T-helper 2 cell (primary cell): ENCODE data around the gene EMSY.
A peak's percentile ranks its signal among the peaks of the same experiment; 100 is the strongest.
"Not testable (repeated sequence)": the region's sequence is repeated elsewhere in the genome, so short reads cannot be mapped to it uniquely, and the experiment has no call there.

Experiments used
- DNase-seq, 5 experiments: peaks; one replicate each; pipeline versions ENCODE4 v3.0.0 to v3.0.0-alpha.2; 2012 to 2022
- total RNA-seq, 2 donors: gene quantifications; one replicate each; lab custom pipeline; 2026; lab: John Stamatoyannopoulos, UW

The EMSY gene
- 15.0 to 35.4 reads per million in 2 donors for total RNA-seq

GRCh38 chr11:76444384-76445120 is at the start of gene EMSY:
TSS of gene EMSY (plus strand) at chr11:76445018. CDS start at chr11:76446939, 1,921 bp downstream.
- DNase-seq = peak; percentile 75 to 100 (median 88)

- DNase-seq = no peak
Measured at GRCh38 chr11:76395296-76395695, 49.5 kb upstream of the EMSY start.

- no peak for DNase-seq
Measured at GRCh38 chr11:76397383-76397782, 47.4 kb upstream of the EMSY start.

DNA sequence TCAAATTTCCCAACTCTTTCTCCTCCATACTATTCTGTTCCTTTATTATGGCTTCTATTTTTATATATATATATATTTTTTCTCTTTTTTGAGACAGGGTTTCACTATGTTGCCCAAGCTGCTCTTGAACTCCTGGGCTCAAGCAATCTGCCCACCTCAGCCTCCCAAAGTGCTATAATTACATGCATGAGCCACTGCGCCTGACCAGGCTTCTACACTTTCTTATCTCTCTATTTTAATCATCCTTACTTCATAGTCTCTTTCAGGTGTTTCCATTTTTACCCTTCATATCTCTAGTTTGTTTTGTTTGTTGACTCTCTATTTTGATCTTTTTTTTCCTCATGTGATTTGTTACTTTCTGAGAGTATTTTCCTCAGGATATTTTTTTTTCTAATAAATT is 43.9 kb upstream of the EMSY start:
- no peak for DNase-seq

DNA sequence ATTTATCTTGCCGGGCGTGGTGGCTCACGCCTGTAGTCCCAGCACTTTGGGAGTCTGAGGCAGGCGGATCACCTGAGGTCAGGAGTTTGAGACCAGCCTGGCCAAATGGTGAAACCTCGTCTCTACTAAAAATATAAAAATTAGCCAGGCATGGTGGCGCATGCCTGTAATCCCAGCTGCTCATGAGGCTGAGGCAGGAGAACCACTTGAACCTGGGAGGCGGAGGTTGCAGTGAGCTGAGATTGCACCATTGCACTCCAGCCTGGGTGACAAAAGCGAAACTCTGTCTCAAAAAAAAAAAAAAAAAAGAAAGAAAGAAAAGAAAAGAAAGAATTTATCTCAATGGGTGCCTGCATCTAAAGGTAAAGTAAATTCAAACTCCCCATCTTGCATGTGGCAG is 43.3 kb upstream of the EMSY start:
- not testable (repeated sequence) for DNase-seq

GRCh38 chr11:76406359-76406758 is 38.5 kb upstream of the EMSY start:
- no peak for DNase-seq

DNA sequence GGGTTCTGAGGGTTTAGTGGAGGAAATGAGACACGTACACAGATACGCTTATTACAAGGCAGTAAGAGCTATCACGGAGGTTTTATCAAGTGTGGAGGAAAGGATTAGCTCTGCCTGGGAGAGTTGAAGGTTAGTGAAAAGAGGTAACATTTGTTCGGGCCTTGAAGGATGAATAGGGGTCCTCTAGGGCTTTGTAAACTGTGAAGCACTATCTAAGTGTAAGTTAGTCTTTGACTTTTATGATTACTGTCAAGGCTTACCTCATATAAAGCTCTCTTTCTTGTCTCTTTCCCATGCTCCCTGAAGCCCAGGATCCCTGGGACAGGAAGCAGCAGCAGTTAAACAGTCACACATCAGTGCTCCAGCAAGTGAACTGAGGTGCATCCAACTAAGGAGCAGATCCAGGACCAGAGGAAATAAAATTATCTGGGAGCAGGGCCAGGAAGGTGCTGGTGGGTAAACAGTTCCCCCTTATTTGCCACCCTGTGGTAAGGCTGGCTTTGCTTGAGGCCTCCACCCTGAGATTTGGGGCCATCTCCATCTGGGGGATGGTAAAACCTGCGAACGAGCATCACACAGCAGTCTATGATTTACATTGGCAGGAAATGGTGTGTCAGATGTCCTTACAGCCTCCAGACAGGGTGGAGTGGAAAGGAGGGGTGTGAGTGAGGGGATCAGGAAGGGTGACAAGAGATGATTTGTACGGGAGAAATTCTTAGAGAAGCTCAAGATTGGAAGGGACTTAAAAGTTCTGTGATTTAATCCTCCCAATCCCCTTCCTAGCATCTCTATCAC is 36.5 kb upstream of the EMSY start:
- no peak for DNase-seq

- no peak for DNase-seq
Measured at GRCh38 chr11:76410851-76411357, 33.9 kb upstream of the EMSY start.

DNA sequence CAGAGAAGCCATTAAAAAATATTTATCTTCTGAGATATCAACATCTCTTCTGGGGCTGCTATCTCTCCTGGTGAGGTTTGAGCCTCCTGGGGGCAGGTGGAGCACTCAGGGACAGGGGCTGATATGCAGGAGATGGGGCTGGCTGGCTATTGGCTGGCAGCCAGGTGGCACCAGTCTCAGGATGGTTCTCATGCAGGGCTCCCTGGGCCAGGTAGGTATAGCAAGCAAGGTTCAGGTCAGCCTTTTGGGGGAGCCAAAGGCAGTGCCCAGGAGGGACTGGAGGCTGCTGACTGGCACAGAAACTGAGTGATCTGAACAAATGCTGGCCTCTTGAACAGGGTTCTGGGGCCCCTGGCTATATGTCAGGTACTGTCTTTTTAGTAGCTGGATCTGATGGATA is 29.7 kb upstream of the EMSY start:
- peak in 1 of 5 experiments; percentile 13 for DNase-seq

DNA sequence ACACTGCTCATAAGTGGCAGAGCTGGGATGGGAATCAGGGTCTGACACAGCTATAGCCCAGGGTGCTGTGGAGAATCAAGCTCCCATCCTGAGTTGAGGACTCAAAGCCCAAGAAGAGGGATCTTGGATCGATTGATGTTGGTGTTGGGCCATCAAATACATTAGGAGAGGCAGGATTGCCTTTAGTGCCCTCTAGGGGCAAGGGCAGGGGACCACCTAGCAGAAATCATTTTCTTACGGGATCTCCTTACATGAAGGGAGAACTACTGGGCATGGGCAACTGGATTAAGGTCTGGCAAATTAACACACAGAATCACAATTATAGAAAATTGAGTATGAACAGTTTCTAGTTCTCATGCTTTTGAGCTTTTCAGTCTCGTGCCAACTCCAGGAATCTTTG is 24.9 kb upstream of the EMSY start:
- no peak for DNase-seq

DNA sequence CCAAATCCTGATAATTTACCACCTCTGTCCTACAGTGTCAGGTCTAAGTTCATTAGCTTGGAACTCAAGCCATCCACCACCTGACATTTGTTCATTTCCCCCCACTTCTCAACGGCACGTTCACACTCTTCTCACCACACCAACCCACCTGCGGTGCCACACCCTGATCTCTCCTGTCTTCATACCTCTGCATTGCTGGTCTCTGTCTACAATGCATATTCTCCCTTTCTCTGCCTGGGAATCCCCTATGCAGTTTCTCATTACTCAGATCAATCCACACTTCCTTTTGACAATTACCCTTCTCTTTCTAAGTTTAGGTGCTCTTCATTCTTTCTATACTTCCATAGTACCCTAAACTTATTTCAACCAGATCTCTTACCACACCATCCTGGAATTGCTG is 20.4 kb upstream of the EMSY start:
- peak in 1 of 5 experiments; percentile 47 for DNase-seq

DNA sequence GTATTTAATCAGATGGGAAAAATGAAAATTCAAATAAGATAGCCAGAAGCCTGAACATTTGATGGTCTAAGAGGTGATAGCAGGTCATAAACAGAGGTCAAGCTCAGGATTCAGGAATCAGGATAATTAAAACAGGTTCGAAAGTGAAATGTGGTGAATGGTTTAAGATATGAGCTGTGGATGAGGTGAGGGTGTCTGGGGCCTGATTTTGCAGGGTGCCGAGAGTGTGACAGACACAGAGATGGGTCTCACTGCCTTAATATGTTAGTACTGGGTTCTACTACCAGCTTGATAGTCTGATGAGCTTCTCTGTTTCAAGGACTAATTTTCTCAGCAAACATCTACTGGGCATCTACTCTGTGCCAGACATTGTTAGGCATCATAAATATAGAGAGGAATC is 19.9 kb upstream of the EMSY start:
- no peak for DNase-seq

GRCh38 chr11:76426660-76427059 is 18.2 kb upstream of the EMSY start:
- DNase-seq = no peak

GRCh38 chr11:76436020-76436419 is 8.8 kb upstream of the EMSY start:
- DNase-seq = peak in 1 of 5 experiments; percentile 33

- DNase-seq = no peak
Measured at GRCh38 chr11:76443268-76443980, 1.4 kb upstream of the EMSY start.

DNA sequence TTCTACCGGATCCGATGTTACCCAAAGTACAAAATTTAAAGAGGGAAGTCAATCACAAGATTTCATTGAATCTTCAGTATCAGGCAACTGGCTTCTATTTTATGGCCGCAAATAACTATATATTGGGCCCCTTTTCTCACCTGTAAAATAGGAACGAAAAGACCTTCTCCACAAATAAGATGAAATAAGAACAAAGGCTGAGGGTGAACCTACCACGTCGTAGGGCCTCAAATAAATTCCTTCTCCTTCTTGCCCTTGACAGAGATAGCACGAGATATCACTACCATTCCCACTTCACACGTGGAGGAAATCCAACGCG is 794 bp upstream of the EMSY start:
- DNase-seq = no peak

DNA sequence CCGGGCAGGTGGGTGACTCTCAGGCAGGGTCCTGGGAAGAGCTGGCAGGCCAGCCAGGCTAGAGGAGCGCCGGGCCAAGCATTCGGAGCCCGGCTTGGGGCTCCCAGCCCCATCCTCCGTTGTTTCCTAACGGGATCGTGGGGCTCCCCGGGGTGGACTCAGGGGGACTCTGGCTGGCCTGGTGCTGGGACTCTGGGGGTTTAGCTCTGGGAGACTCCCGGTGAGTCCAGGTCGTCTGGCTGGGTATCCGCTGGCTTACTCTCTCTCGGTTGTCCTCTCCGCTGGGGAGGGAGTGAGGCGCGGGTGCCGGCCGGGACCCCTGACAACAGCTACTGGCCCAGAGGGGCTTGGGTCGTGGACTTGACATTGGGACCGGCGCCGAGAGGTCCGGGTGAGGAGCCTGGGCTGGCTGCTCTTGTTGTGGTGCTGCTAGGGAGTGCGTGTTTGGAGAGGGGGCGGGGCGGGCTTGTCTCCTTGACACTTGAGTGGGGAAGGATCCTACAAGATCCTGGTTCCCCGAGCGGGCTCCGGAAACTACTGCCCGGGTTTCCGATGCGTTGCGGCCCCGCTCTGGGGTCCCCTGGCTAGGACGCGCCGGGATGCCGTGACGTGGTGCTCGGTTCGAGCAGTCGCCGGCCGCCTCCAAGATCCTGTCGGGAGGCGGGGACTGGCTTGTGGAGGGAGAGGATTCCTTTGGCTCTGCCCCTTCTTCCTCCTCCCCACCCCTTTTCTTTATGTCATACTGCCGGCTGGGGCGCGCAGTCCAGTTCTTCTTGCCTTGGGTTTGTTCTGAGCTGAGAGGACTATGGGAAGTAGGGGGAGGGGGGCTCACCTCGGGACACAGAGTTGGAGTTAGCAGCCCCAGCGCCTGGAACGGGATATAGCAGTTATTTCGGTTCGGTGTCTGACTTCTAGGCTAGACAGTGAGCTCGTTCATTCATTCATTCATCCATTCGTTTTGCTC is 585 bp downstream of the EMSY start:
- DNase-seq = peak; percentile 20 to 50 (median 28)

DNA sequence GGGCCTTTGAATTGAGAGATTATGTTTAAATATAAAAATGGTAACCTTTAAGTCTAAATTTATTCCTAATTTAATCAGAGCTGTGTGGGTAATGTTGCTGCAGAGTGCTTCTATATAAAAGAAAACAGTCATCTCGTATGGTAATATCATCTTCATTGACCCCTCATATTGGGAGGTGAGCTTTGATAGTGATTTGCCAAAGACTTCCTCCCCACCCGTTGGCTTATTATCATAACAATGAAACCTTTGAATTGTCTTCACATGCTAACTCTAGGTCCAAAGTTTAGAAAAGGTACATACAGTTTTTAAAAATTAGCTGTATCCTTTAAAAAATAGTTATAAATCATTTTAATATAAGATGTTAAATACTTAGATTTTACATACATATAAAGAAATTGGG is 3.7 kb downstream of the EMSY start:
- DNase-seq = no peak

DNA sequence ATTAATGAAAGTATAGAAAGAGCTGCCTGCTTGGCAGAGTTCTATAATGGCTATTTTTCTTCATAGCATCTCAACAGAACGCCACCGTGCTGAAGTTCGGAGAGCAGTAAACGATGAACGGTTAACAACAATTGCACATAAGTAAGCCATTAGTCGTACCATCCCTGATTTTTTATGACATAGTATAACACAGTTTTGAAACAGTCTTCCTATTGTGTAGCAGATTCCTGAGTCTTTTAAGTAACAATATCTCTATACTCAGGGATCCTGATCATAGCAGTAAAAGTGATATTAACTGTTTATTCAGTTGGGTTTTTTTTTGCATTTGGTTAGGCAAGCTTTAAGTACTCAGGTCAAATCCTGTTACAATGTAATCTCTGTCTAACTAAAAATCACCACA is 8.4 kb downstream of the EMSY start:
- DNase-seq = no peak

GRCh38 chr11:76455331-76455730 is 10.5 kb downstream of the EMSY start:
- no peak for DNase-seq

GRCh38 chr11:76455931-76456330 is 11.1 kb downstream of the EMSY start:
- DNase-seq = no peak

DNA sequence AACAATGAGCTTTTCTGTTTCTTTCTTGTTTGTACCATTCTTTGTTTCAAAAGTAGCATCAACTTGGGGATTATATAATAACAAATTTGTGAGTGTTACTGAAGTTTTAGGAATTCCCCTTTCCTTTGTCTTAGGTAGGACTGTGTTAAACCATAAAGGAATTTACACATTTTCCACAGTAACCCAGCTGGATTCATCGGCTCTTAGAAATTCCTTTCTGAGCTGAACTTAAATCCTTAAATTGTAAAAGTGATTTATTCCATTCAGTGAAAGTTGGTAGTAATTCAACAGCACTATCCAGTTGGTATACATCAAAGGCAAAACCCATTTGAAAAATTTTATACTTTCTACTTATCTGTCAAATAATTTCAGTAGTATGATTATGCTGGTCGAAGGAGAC is 11.8 kb downstream of the EMSY start:
- no peak for DNase-seq
